ENCODE results near the gene RGMB. TPM values are rescaled to one million over a fixed set of nuclear protein-coding genes. Genes with fewer than 3 reads are reported as not detected.

The RGMB gene
- total RNA-seq, 1 experiment from 2014 or later = 16.4 TPM

GRCh38 chr5:98755406-98755805 lies 18.1 kb upstream of the RGMB start:
- no peaks in the 10 kb centered on the region for H3K36me3 ChIP-seq (ENCODE audit: insufficient read depth, low read length, poor library complexity, severe bottlenecking)
- ChIA-PET POLR2A (ENCODE audit: low non-redundant PET) (no interaction called here), CTCF (no interaction called here)
- DNase-seq (ENCODE audit: low spot score) = no peak
- no peaks in the 10 kb centered on the region for H3K4me1 ChIP-seq (ENCODE audit: insufficient read depth, low read length, poor library complexity, severe bottlenecking)
- intact Hi-C loops (cut with micrococcal nuclease; ENCODE audit: unreplicated experiment) = no loop called here
- no peak overlapping the region for H3K27ac ChIP-seq (ENCODE audit: low read depth, low read length, poor library complexity, severe bottlenecking)
- BruUV-seq (replicated peaks) = no TSS peak
- no peak for TF ChIP-seq EZH2 (IDR thresholded peaks at IDR 0.05; ENCODE audit: borderline replicate concordance, low read depth, low read length, poor library complexity, severe bottlenecking)
- TF ChIP-seq, protein P1, sequence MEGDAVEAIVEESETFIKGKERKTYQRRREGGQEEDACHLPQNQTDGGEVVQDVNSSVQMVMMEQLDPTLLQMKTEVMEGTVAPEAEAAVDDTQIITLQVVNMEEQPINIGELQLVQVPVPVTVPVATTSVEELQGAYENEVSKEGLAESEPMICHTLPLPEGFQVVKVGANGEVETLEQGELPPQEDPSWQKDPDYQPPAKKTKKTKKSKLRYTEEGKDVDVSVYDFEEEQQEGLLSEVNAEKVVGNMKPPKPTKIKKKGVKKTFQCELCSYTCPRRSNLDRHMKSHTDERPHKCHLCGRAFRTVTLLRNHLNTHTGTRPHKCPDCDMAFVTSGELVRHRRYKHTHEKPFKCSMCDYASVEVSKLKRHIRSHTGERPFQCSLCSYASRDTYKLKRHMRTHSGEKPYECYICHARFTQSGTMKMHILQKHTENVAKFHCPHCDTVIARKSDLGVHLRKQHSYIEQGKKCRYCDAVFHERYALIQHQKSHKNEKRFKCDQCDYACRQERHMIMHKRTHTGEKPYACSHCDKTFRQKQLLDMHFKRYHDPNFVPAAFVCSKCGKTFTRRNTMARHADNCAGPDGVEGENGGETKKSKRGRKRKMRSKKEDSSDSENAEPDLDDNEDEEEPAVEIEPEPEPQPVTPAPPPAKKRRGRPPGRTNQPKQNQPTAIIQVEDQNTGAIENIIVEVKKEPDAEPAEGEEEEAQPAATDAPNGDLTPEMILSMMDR (conservative IDR thresholded peaks at IDR 0.05; ENCODE audit: low read depth, low read length) = no peak
- H3K9me3 ChIP-seq (ENCODE audit: low read depth, low read length, poor library complexity, severe bottlenecking) = no peaks in the 10 kb centered on the region
- H3K4me3 ChIP-seq (ENCODE audit: low read depth, low read length, poor library complexity, severe bottlenecking) = no peak overlapping the region
- peaks cover 8% of the 10 kb centered on the region for H3K27me3 ChIP-seq (replicated peaks; ENCODE audit: insufficient read depth, low read depth, low read length, poor library complexity)

GRCh38 chr5:98757978-98758377 lies 15.5 kb upstream of the RGMB start:
- no peak for DNase-seq (ENCODE audit: low spot score)
- Histone ChIP-seq H3K4me1 (ENCODE audit: insufficient read depth, low read length, poor library complexity, severe bottlenecking) (no peaks in the 10 kb centered on the region), H3K9me3 (ENCODE audit: low read depth, low read length, poor library complexity, severe bottlenecking) (no peaks in the 10 kb centered on the region), H3K27me3 (replicated peaks; ENCODE audit: insufficient read depth, low read depth, low read length, poor library complexity) (peaks cover 13% of the 10 kb centered on the region), H3K27ac (ENCODE audit: low read depth, low read length, poor library complexity, severe bottlenecking) (no peak overlapping the region), H3K36me3 (ENCODE audit: insufficient read depth, low read length, poor library complexity, severe bottlenecking) (no peaks in the 10 kb centered on the region), H3K4me3 (ENCODE audit: low read depth, low read length, poor library complexity, severe bottlenecking) (no peak overlapping the region)
- POLR2A ChIA-PET (ENCODE audit: low non-redundant PET) = no interaction called here
- no peak for TF ChIP-seq EZH2 (IDR thresholded peaks at IDR 0.05; ENCODE audit: borderline replicate concordance, low read depth, low read length, poor library complexity, severe bottlenecking)
- TF ChIP-seq, protein P1 (conservative IDR thresholded peaks at IDR 0.05; ENCODE audit: low read depth, low read length) = no peak
- intact Hi-C loops (cut with micrococcal nuclease; ENCODE audit: unreplicated experiment) = no loop called here
- CTCF ChIA-PET = no interaction called here
- BruUV-seq (replicated peaks) = no TSS peak

- no TSS peak for BruUV-seq (replicated peaks)
- no peak for DNase-seq (ENCODE audit: low spot score)
Measured at GRCh38 chr5:98763001-98763630, 10.3 kb upstream of the RGMB start.

More at GRCh38 chr5:98763001-98763630, 10.3 kb upstream of the RGMB start:
- Histone ChIP-seq H3K4me1 (ENCODE audit: insufficient read depth, low read length, poor library complexity, severe bottlenecking) (no peaks in the 10 kb centered on the region), H3K27ac (ENCODE audit: low read depth, low read length, poor library complexity, severe bottlenecking) (no peak overlapping the region), H3K27me3 (replicated peaks; ENCODE audit: insufficient read depth, low read depth, low read length, poor library complexity) (peaks cover 25% of the 10 kb centered on the region), H3K9me3 (ENCODE audit: low read depth, low read length, poor library complexity, severe bottlenecking) (no peaks in the 10 kb centered on the region), H3K36me3 (ENCODE audit: insufficient read depth, low read length, poor library complexity, severe bottlenecking) (no peaks in the 10 kb centered on the region), H3K4me3 (ENCODE audit: low read depth, low read length, poor library complexity, severe bottlenecking) (no peak overlapping the region)
- TF ChIP-seq EZH2 (IDR thresholded peaks at IDR 0.05; ENCODE audit: borderline replicate concordance, low read depth, low read length, poor library complexity, severe bottlenecking) = no peak
- TF ChIP-seq, protein P1 (conservative IDR thresholded peaks at IDR 0.05; ENCODE audit: low read depth, low read length) = no peak
- intact Hi-C loops (cut with micrococcal nuclease; ENCODE audit: unreplicated experiment) = no loop called here
- ChIA-PET CTCF (no interaction called here), POLR2A (ENCODE audit: low non-redundant PET) (no interaction called here)

Measured in A673 (cell line).